Motor neuron (in vitro differentiated cells): ENCODE results near the gene TMEM108. TPM values are rescaled to one million over a fixed set of nuclear protein-coding genes. Genes with fewer than 3 reads are reported as not detected.

Source experiments
- ATAC-seq, 8 experiments: fragments of 200-7000 bp; cut with Tn5 transposase; replicated peaks in 6 of 8; 2 replicates each; pipeline ENCODE4 v1.8.0; 2021; ENCODE audit warnings: mild to moderate bottlenecking in 8 of 8, moderate library complexity in 8 of 8
- H3K27ac ChIP-seq, 2 donors: fragments of 250-450 bp; sonication (Bioruptor Pico); 2 replicates each; pipeline ENCODE4 v1.9.0; 2021; ENCODE audit warnings: antibody characterized with exemption in 2 of 2, mild to moderate bottlenecking in 2 of 2, moderate library complexity in 1 of 2
- H3K4me1 ChIP-seq, 2 donors: fragments of 250-450 bp; sonication (Bioruptor Pico); replicated peaks in 1 of 2; 2 replicates each; pipeline ENCODE4 v1.6.1; 2021; ENCODE audit warnings: antibody characterized with exemption in 2 of 2, mild to moderate bottlenecking in 2 of 2, moderate library complexity in 1 of 2
- H3K4me3 ChIP-seq, 5 donors: fragments of 250-450 bp; sonication (Bioruptor Pico); 2 replicates each; pipeline ENCODE4 v1.9.0; 2021; ENCODE audit warnings: antibody characterized with exemption in 5 of 5, mild to moderate bottlenecking in 5 of 5, moderate library complexity in 4 of 5
- WGBS, 10 experiments: fragments of 450-650 bp; shearing (Covaris generic); methylation state at CpG; one replicate each; pipeline ENCODE4 v1.0.0; 2022; 5-methylcytosine and 5-hydroxymethylcytosine counted together
- in situ Hi-C, 9 experiments: fragments of 400-800 bp; cut with MboI; loops; one replicate each; pipeline ENCODE4 v1.15.0; 2021; ENCODE audit warnings: low sequenced_read_pairs in 9 of 9, low pct_unique_long_range_greater_than_20kb in 2 of 9; ENCODE audit not compliant: unreplicated experiment in 9 of 9
- total RNA-seq, 8 experiments: library from RNA; unstranded; fragments of 300-600 nt; gene quantifications; 2 replicates each; pipeline versions ENCODE4 v1.2.3 to v1.2.4, GENCODE V29; 2022

The TMEM108 gene
- total RNA-seq, 8 experiments from 2014 or later, result 0.51 to 28.4 (median 2.9) TPM

- 41 to 100% (median 86%) methylated on average over 1 to 4 of the region's 4 CpGs; no CpG with 5 or more reads in 1 of the 10 experiments for WGBS, 10 experiments
- in situ Hi-C loops, result no loop called here
- no peak for ATAC-seq
- H3K4me1 ChIP-seq, result peaks cover 0 to 6% of the 10 kb centered on the region in 2 donors
- no peak overlapping the region for H3K27ac ChIP-seq
- no peak overlapping the region for H3K4me3 ChIP-seq
Observed at GRCh38 chr3:133282236-133282635, 244.0 kb downstream of the TMEM108 start.

GRCh38 chr3:133283958-133284807 is 246.0 kb downstream of the TMEM108 start:
- Histone ChIP-seq H3K4me1 (no peaks in the 10 kb centered on the region), H3K27ac (no peak overlapping the region), H3K4me3 (no peak overlapping the region)
- in situ Hi-C loops, result no loop called here
- WGBS, 10 experiments, result 2 to 100% (median 71%) methylated on average over 2 to 4 of the region's 4 CpGs; no CpG with 5 or more reads in 1 of the 10 experiments
- peak in 1 of 8 experiments; percentile 15 for ATAC-seq

GRCh38 chr3:133289322-133289721 is 251.1 kb downstream of the TMEM108 start:
- Histone ChIP-seq H3K27ac (no peak overlapping the region), H3K4me3 (no peak overlapping the region), H3K4me1 (no peaks in the 10 kb centered on the region)
- WGBS, 10 experiments, result 58 to 100% (median 87%) methylated on average over 1 to 3 of the region's 3 CpGs; no CpG with 5 or more reads in 4 of the 10 experiments
- in situ Hi-C loops, result no loop called here
- no peak for ATAC-seq

- WGBS, 10 experiments, result 12 to 92% (median 80%) methylated on average over 2 to 3 of the region's 3 CpGs; no CpG with 5 or more reads in 1 of the 10 experiments
- Histone ChIP-seq H3K4me1 (no peaks in the 10 kb centered on the region), H3K4me3 (no peak overlapping the region), H3K27ac (no peak overlapping the region)
- in situ Hi-C loops, result no loop called here
- ATAC-seq, result no peak
Observed at GRCh38 chr3:133292296-133292695, 254.1 kb downstream of the TMEM108 start.

GRCh38 chr3:133293397-133294110 is 255.4 kb downstream of the TMEM108 start:
- WGBS, 10 experiments, result 0 to 100% (median 54%) methylated on average over 1 to 4 of the region's 4 CpGs; no CpG with 5 or more reads in 1 of the 10 experiments
- no peak for ATAC-seq
- in situ Hi-C loops, result no loop called here
- Histone ChIP-seq H3K27ac (no peak overlapping the region), H3K4me1 (no peaks in the 10 kb centered on the region), H3K4me3 (no peak overlapping the region)

DNA sequence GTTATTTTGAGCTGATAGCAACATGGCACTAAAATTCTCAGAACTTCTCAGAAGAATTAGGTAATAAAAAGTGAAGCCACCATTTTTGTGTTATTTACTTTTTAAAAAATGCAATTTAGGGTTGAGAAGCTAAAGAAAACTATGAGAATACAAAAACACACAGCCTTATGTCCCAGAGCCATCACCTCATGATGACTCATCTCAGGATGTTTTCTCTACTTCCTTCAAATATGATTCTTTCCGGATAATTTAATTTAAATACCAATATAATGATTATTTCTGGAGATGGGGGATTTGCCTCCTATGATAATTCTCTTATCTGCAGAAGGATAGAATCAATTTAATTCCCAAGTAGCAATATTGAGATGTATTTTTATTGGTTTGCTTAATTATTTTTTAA is 256.1 kb downstream of the TMEM108 start:
- H3K4me1 ChIP-seq, result no peaks in the 10 kb centered on the region
- in situ Hi-C loops, result no loop called here
- no peak overlapping the region for H3K27ac ChIP-seq
- H3K4me3 ChIP-seq, result no peak overlapping the region
- no peak for ATAC-seq
- 0 to 100% (median 67%) methylated on average over 1 of the region's 1 CpG; no CpG with 5 or more reads in 2 of the 10 experiments for WGBS, 10 experiments

- peaks cover 2 to 5% of the 10 kb centered on the region in 2 donors for H3K4me1 ChIP-seq
- no peak overlapping the region for H3K27ac ChIP-seq
- WGBS, 10 experiments, result 13 to 100% (median 78%) methylated on average over 1 to 4 of the region's 4 CpGs; no CpG with 5 or more reads in 1 of the 10 experiments
- in situ Hi-C loops, result no loop called here
- no peak for ATAC-seq
- H3K4me3 ChIP-seq, result no peak overlapping the region
Observed at GRCh38 chr3:133295199-133295901, 257.2 kb downstream of the TMEM108 start.

GRCh38 chr3:133295944-133296917 is 258.0 kb downstream of the TMEM108 start:
- Histone ChIP-seq H3K27ac (no peak overlapping the region), H3K4me3 (no peak overlapping the region), H3K4me1 (peaks cover 7 to 8% of the 10 kb centered on the region in 2 donors)
- peak in 4 of 8 experiments; percentile 8 to 45 (median 34) for ATAC-seq
- 0 to 94% (median 76%) methylated on average over 1 to 5 of the region's 6 CpGs for WGBS, 10 experiments
- in situ Hi-C loops, result no loop called here

- H3K27ac ChIP-seq, result no peak overlapping the region
- no peak for ATAC-seq
- no peak overlapping the region for H3K4me3 ChIP-seq
- WGBS, 10 experiments, result 30 to 100% (median 89%) methylated on average over 1 to 5 of the region's 5 CpGs; no CpG with 5 or more reads in 2 of the 10 experiments
- in situ Hi-C loops, result no loop called here
- H3K4me1 ChIP-seq, result peaks cover 7 to 8% of the 10 kb centered on the region in 2 donors
Observed at GRCh38 chr3:133296981-133297380, 258.8 kb downstream of the TMEM108 start.

DNA sequence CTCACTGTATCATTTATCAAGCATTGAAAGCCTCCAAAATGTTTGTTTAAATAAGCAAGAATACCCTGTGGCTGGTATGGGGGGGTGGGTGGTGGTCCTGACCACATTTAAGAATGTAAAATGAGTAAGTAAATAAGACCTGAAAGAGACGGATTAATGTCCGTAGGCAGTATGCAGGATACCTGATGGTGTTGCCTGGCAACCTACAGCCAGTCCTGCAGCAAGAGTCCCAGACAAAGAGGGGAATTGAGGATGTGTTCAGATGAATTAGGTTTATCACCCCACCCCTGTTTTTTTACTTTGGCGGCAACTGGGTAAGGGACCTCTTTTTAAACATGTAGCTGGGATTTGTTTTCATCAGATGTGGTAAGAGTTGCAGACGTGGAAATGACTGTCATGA is 261.9 kb downstream of the TMEM108 start:
- Histone ChIP-seq H3K4me1 (peaks cover 7 to 8% of the 10 kb centered on the region in 2 donors), H3K4me3 (no peak overlapping the region), H3K27ac (no peak overlapping the region)
- peak in 2 of 8 experiments; percentile 33 to 87 for ATAC-seq
- WGBS, 10 experiments, result 20 to 83% (median 25%) methylated on average over 1 to 4 of the region's 4 CpGs; no CpG with 5 or more reads in 5 of the 10 experiments
- in situ Hi-C loops, result no loop called here

GRCh38 chr3:133301194-133301593 is 263.0 kb downstream of the TMEM108 start:
- H3K27ac ChIP-seq, result no peak overlapping the region
- H3K4me3 ChIP-seq, result no peak overlapping the region
- in situ Hi-C loops, result no loop called here
- peaks cover 7 to 8% of the 10 kb centered on the region in 2 donors for H3K4me1 ChIP-seq
- WGBS, 10 experiments, result 16 to 100% (median 60%) methylated on average over 1 to 3 of the region's 3 CpGs; no CpG with 5 or more reads in 1 of the 10 experiments
- no peak for ATAC-seq

- no peak for ATAC-seq
- in situ Hi-C loops, result no loop called here
- Histone ChIP-seq H3K4me1 (peaks cover 7 to 8% of the 10 kb centered on the region in 2 donors), H3K4me3 (no peak overlapping the region), H3K27ac (no peak overlapping the region)
Observed at GRCh38 chr3:133301731-133302130, 263.5 kb downstream of the TMEM108 start.
